Endothelial cell (in vitro differentiated cells): Measurements from ENCODE around the gene CDK8. TPM values are rescaled to one million over a fixed set of nuclear protein-coding genes. Genes with fewer than 3 reads are reported as not detected.
"Not testable (repeated sequence)": the region's sequence is repeated elsewhere in the genome, so short reads cannot be mapped to it uniquely, and the experiment has no call there.

ENCODE experiments used
- DNase-seq: peaks from one replicate; pipeline ENCODE4 v3.0.0; 2021; ENCODE audit warnings: low spot score
- H3K27ac Mint-ChIP-seq: one replicate; pipeline ENCODE4 v1.8.0; 2021; ENCODE audit warnings: mixed read lengths, inconsistent platforms; ENCODE audit not compliant: unreplicated experiment
- H3K27me3 Mint-ChIP-seq: one replicate; pipeline ENCODE4 v1.8.0; 2021; ENCODE audit warnings: mild to moderate bottlenecking, moderate library complexity, mixed read lengths, inconsistent platforms; ENCODE audit not compliant: unreplicated experiment
- H3K36me3 Mint-ChIP-seq: one replicate; pipeline ENCODE4 v1.8.0; 2021; ENCODE audit warnings: mild to moderate bottlenecking, low read depth, mixed read lengths, inconsistent platforms; ENCODE audit not compliant: unreplicated experiment
- H3K4me1 Mint-ChIP-seq: one replicate; pipeline ENCODE4 v1.8.0; 2021; ENCODE audit warnings: mild to moderate bottlenecking, mixed read lengths, inconsistent platforms; ENCODE audit not compliant: unreplicated experiment
- H3K4me3 Mint-ChIP-seq: one replicate; pipeline ENCODE4 v1.8.0; 2021; ENCODE audit warnings: mild to moderate bottlenecking, mixed read lengths, inconsistent platforms; ENCODE audit not compliant: unreplicated experiment
- H3K9me3 Mint-ChIP-seq: one replicate; pipeline ENCODE4 v1.8.0; 2021; ENCODE audit warnings: mixed read lengths, inconsistent platforms; ENCODE audit not compliant: unreplicated experiment
- total RNA-seq: library from RNA; stranded (reverse); fragmentation: NEBNext Ultra II Directional; extraction: Animal tissue kit (Norgen Biotek cat#: 25700); gene quantifications from one replicate; pipeline ENCODE4 v1.2.1, GENCODE V29; 2021; ENCODE audit not compliant: unreplicated experiment
- TF ChIP-seq, protein P1 (sequence below): fragments of 200-600 bp; sonication (generic); IDR thresholded peaks from one replicate; pipeline ENCODE4 v1.5.0; 2021; ENCODE audit warnings: antibody characterized with exemption; ENCODE audit not compliant: unreplicated experiment

Gene CDK8
- total RNA-seq, 1 donor from 2014 or later, result 18.1 TPM

DNA sequence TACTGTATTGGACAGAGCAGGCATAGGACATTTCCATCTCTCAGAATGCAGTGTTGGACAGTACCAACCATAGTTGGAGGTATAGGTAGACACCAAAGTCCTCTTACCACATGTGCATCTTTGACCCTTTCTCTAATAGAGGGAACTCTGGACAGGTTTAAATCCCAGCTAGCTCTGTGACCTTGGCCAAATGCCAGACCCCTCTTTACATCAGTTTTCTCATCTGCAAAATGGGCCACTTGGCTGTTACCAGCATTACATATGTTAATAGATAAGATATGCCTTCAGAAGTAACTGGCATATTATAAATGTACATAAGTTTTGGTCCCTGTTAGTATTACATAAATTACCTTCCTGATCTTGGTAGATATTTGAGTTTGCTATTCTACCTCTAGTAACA is 54.3 kb downstream of the CDK8 start:
- Mint-ChIP-seq H3K36me3 (no peaks in the 10 kb centered on the region), H3K27ac (no peak overlapping the region), H3K4me1 (peaks cover 4% of the 10 kb centered on the region), H3K4me3 (no peak overlapping the region), H3K27me3 (peaks cover 1% of the 10 kb centered on the region), H3K9me3 (no peaks in the 10 kb centered on the region)
- TF ChIP-seq, protein P1, sequence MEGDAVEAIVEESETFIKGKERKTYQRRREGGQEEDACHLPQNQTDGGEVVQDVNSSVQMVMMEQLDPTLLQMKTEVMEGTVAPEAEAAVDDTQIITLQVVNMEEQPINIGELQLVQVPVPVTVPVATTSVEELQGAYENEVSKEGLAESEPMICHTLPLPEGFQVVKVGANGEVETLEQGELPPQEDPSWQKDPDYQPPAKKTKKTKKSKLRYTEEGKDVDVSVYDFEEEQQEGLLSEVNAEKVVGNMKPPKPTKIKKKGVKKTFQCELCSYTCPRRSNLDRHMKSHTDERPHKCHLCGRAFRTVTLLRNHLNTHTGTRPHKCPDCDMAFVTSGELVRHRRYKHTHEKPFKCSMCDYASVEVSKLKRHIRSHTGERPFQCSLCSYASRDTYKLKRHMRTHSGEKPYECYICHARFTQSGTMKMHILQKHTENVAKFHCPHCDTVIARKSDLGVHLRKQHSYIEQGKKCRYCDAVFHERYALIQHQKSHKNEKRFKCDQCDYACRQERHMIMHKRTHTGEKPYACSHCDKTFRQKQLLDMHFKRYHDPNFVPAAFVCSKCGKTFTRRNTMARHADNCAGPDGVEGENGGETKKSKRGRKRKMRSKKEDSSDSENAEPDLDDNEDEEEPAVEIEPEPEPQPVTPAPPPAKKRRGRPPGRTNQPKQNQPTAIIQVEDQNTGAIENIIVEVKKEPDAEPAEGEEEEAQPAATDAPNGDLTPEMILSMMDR, result no peak
- DNase-seq, result no peak

GRCh38 chr13:26308836-26309235 is 54.9 kb downstream of the CDK8 start:
- Mint-ChIP-seq H3K9me3 (no peaks in the 10 kb centered on the region), H3K27ac (no peak overlapping the region), H3K36me3 (no peaks in the 10 kb centered on the region), H3K27me3 (peaks cover 1% of the 10 kb centered on the region), H3K4me1 (peaks cover 4% of the 10 kb centered on the region), H3K4me3 (no peak overlapping the region)
- TF ChIP-seq, protein P1, result no peak
- DNase-seq, result no peak

- Mint-ChIP-seq H3K27ac (no peak overlapping the region), H3K36me3 (no peaks in the 10 kb centered on the region), H3K27me3 (peaks cover 1% of the 10 kb centered on the region), H3K9me3 (no peaks in the 10 kb centered on the region), H3K4me1 (peaks cover 4% of the 10 kb centered on the region), H3K4me3 (no peak overlapping the region)
- TF ChIP-seq, protein P1, result no peak
- DNase-seq, result no peak
Measured at GRCh38 chr13:26310003-26310402, 56.1 kb downstream of the CDK8 start.

- TF ChIP-seq, protein P1, result no peak
- peaks cover 4% of the 10 kb centered on the region for H3K4me1 Mint-ChIP-seq
- H3K27ac Mint-ChIP-seq, result no peak overlapping the region
- H3K27me3 Mint-ChIP-seq, result no peaks in the 10 kb centered on the region
- H3K9me3 Mint-ChIP-seq, result no peaks in the 10 kb centered on the region
- H3K4me3 Mint-ChIP-seq, result no peak overlapping the region
- no peak for DNase-seq
- no peaks in the 10 kb centered on the region for H3K36me3 Mint-ChIP-seq
Measured at GRCh38 chr13:26310470-26310869, 56.5 kb downstream of the CDK8 start.

DNA sequence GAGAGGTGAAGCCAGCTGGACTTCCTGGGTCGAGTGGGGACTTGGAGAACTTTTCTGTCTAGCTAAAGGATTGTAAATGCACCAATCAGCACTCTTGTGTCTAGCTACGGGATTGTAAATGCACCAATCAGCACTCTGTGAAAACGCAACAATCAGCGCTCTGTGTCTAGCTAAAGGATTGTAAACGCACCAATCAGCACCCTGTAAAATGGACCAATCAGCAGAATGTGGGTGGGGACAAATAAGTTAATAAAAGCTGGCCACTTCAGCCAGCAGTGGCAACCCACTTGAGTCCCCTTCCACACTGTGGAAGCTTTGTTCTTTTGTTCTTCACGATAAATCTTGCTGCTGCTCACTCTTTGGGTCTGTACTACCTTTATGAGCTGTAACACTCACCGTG is 58.1 kb downstream of the CDK8 start:
- not testable (repeated sequence) for H3K4me3 Mint-ChIP-seq, H3K9me3 Mint-ChIP-seq, H3K27me3 Mint-ChIP-seq

DNA sequence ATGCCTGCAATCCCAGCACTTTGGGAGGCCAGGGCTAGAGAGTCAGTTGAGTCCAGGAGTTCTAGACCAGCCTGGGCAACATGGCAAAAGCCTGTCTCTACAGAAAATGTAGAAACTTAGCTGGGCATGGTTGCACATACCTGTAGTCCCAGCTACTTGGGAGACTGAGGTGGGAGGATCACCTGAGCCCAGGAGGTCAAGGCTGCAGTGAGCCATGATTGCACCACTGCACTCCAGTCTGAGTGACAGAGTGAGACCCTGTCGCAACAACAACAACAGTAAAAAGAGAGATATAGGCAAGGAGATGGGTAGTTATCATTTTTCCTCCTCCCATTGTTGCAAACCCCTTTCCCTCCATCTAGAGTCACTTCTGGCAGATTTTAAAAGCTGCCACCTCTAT is 62.2 kb downstream of the CDK8 start:
- H3K27ac Mint-ChIP-seq, H3K27me3 Mint-ChIP-seq, H3K4me1 Mint-ChIP-seq, H3K4me3 Mint-ChIP-seq, H3K36me3 Mint-ChIP-seq, H3K9me3 Mint-ChIP-seq, DNase-seq: not testable (repeated sequence)

More for the DNA sequence above, 58.1 kb downstream of the CDK8 start:
- DNase-seq, H3K36me3 Mint-ChIP-seq, H3K27ac Mint-ChIP-seq, H3K4me1 Mint-ChIP-seq: not testable (repeated sequence)
